K562 (cell line): Measurements from ENCODE around the gene IGSF21. TPM values are rescaled to one million over a fixed set of nuclear protein-coding genes. Genes with fewer than 3 reads are reported as not detected.

Source experiments
- ATAC-seq: fragments of 200-7000 bp; cut with Tn5 transposase; 3 replicates; pipeline ENCODE4 v1.9.1; 2020; ENCODE audit warnings: moderate library complexity
- BruUV-seq: library from RNA; stranded (reverse); fragments of 400-500 nt; replicated peaks from 2 replicates; lab custom pipeline; 2021; lab: Mats Ljungman, UMichigan
- CTCF ChIA-PET: fragments of 300-600 bp; formaldehyde crosslinking; extraction: SDS; loops from one replicate; lab custom pipeline; 2021; ENCODE audit warnings: low intra/inter-chr PET ratio; lab: Yijun Ruan, JAX
- POLR2A ChIA-PET: fragments of 300-600, 350-650 bp; sonication (Branson Sonifier 250); formaldehyde crosslinking; extraction: SDS; loops from one replicate; lab custom pipeline; 2021; ENCODE audit warnings: antibody characterized with exemption, inconsistent platforms; lab: Yijun Ruan, JAX
- DNase-seq, 4 experiments: peaks; one replicate each; pipeline versions ENCODE4 v3.0.0 to v3.0.0-alpha.2; 2011 to 2018; ENCODE audit warnings: low spot score in 3 of 4, mixed read lengths in 3 of 4; ENCODE audit errors: extremely low read depth in 1 of 4
- FAIRE-seq: peaks from 2 replicates; lab custom pipeline; 2011; peaks lifted over from hg19 to GRCh38; lab: Jason Lieb, UNC
- H2AFZ ChIP-seq: 2 replicates; pipeline ENCODE4 v1.6.0; 2011; ENCODE audit warnings: low read depth, low read length, control low read depth, inconsistent platforms
- H3K27ac ChIP-seq: fragments of 200-600 bp; 3 replicates; pipeline ENCODE4 v1.8.0; 2011; ENCODE audit warnings: low read depth, mild to moderate bottlenecking, control low read depth, inconsistent platforms, low read length, moderate library complexity, mixed read lengths; ENCODE audit errors: extremely low read depth
- H3K27me3 ChIP-seq, 2 experiments: fragments of 300-600 bp in 1 of 2; 2 replicates in 1 of 2; 3 replicates in 1 of 2; pipeline versions ENCODE4 v1.6.0 to v1.8.0; 2011; ENCODE audit warnings: inconsistent platforms in 2 of 2, low read length in 2 of 2, mild to moderate bottlenecking in 1 of 2, mixed read lengths in 1 of 2, moderate library complexity in 1 of 2; ENCODE audit not compliant: control insufficient read depth in 2 of 2, insufficient read depth in 2 of 2
- H3K36me3 ChIP-seq: fragments of 300-600 bp; 3 replicates; pipeline ENCODE4 v1.8.0; 2011; ENCODE audit warnings: mild to moderate bottlenecking, low read length, inconsistent platforms; ENCODE audit not compliant: control insufficient read depth, insufficient read depth
- H3K4me1 ChIP-seq, 2 experiments: fragments of 200-600 bp in 1 of 2; replicated peaks in 1 of 2; 2 replicates in 1 of 2; 3 replicates in 1 of 2; pipeline versions ENCODE4 v1.5.1 to v1.8.0; 2011; ENCODE audit warnings: inconsistent platforms in 2 of 2, low read length in 2 of 2, mild to moderate bottlenecking in 1 of 2, mixed read lengths in 1 of 2, moderate library complexity in 1 of 2; ENCODE audit not compliant: control insufficient read depth in 2 of 2, insufficient read depth in 2 of 2
- H3K4me2 ChIP-seq: 2 replicates; pipeline ENCODE4 v1.6.1; 2011; ENCODE audit warnings: low read length, control low read depth, inconsistent platforms, mixed read lengths; ENCODE audit not compliant: insufficient read depth
- H3K4me3 ChIP-seq: fragments of 200-600 bp; sonication (generic), shearing (Covaris generic); 2 replicates; pipeline ENCODE4 v1.5.1; 2016; ENCODE audit warnings: control low read depth, inconsistent platforms
- H3K79me2 ChIP-seq: fragments of 200-600 bp; 3 replicates; pipeline ENCODE4 v1.8.0; 2011; ENCODE audit warnings: low read length, inconsistent platforms; ENCODE audit not compliant: control insufficient read depth, insufficient read depth
- H3K9ac ChIP-seq, 2 experiments: 2 replicates each; pipeline versions ENCODE4 v1.6.0 to v1.6.1; 2011; ENCODE audit warnings: low read depth in 2 of 2, low read length in 2 of 2, control low read depth in 1 of 2, inconsistent platforms in 1 of 2, mild to moderate bottlenecking in 1 of 2, mixed read lengths in 1 of 2; ENCODE audit not compliant: insufficient read depth in 1 of 2
- H3K9me1 ChIP-seq: one replicate; pipeline ENCODE4 v1.6.0; 2011; ENCODE audit warnings: inconsistent platforms, mild to moderate bottlenecking, low read length, moderate library complexity; ENCODE audit not compliant: control insufficient read depth, insufficient read depth
- H3K9me3 ChIP-seq: replicated peaks from 2 replicates; pipeline ENCODE4 v1.5.1; 2011; ENCODE audit warnings: low read depth, low read length, inconsistent platforms; ENCODE audit not compliant: control insufficient read depth, insufficient read depth
- H4K20me1 ChIP-seq: replicated peaks from 2 replicates; pipeline ENCODE4 v1.6.1; 2011; ENCODE audit warnings: low read length, inconsistent platforms, mixed read lengths; ENCODE audit not compliant: control insufficient read depth, insufficient read depth
- ADNP ChIP-seq: fragments of 200-800 bp; sonication (Bioruptor generic); IDR thresholded peaks from 2 replicates; pipeline ENCODE4 v1.6.1; 2016; ENCODE audit warnings: missing genetic modification characterization, missing compliant biosample characterization
- GABPB1 ChIP-seq: sonication (generic); formaldehyde crosslinking; IDR thresholded peaks from 2 replicates; pipeline ENCODE4 v1.8.0; 2022; ENCODE audit warnings: mild to moderate bottlenecking, missing genetic modification reagents
- HDGF ChIP-seq: fragments of 450-650 bp; IDR thresholded peaks from 2 replicates; pipeline ENCODE4 v1.6.1; 2016
- HNRNPL ChIP-seq: fragments of 200-400 bp; formaldehyde crosslinking; IDR thresholded peaks from 2 replicates; pipeline ENCODE4 v1.6.1; 2017; ENCODE audit warnings: low read depth, mild to moderate bottlenecking, low read length
- KAT2B ChIP-seq: IDR thresholded peaks from one replicate; pipeline ENCODE4 v1.6.1; 2012; ENCODE audit warnings: low read depth, mild to moderate bottlenecking, control low read depth, inconsistent platforms, low read length, moderate library complexity
- MAFF ChIP-seq: IDR thresholded peaks from 2 replicates; pipeline ENCODE4 v1.6.1; 2012; ENCODE audit warnings: low read length, improper control_type of control experiment
- NFE2L1 ChIP-seq: fragments of 450-650 bp; IDR thresholded peaks from 2 replicates; pipeline ENCODE4 v1.6.1; 2016; ENCODE audit warnings: missing genetic modification characterization, low read depth, mild to moderate bottlenecking, missing compliant biosample characterization, moderate library complexity, borderline replicate concordance
- NR2C1 ChIP-seq, 2 experiments: fragments of 450-650 bp; IDR thresholded peaks; 2 replicates each; pipeline ENCODE4 v1.6.1; 2017; ENCODE audit warnings: mild to moderate bottlenecking in 2 of 2, antibody characterized with exemption in 1 of 2, inconsistent platforms in 1 of 2, missing compliant biosample characterization in 1 of 2, missing genetic modification characterization in 1 of 2
- RBM17 ChIP-seq: fragments of 200-400 bp; formaldehyde crosslinking; IDR thresholded peaks from 2 replicates; pipeline ENCODE4 v1.6.1; 2017; ENCODE audit warnings: low read depth, mild to moderate bottlenecking, low read length, borderline replicate concordance
- RFX1 ChIP-seq: fragments of 450-650 bp; IDR thresholded peaks from 2 replicates; pipeline ENCODE4 v1.6.1; 2016; ENCODE audit warnings: mild to moderate bottlenecking, moderate library complexity
- SRF ChIP-seq, 2 experiments: fragments of 250-450, 450-650 bp in 1 of 2; sonication (Bioruptor Pico) in 1 of 2; sonication (generic) in 1 of 2; formaldehyde crosslinking; IDR thresholded peaks; 2 replicates each; pipeline versions ENCODE4 v1.5.0 to v1.5.1; 2020 to 2022; ENCODE audit warnings: mild to moderate bottlenecking in 1 of 2, missing genetic modification reagents in 1 of 2
- ZNF24 ChIP-seq: fragments of 450-650 bp; IDR thresholded peaks from 2 replicates; pipeline ENCODE4 v1.6.1; 2016
- ZNF551 ChIP-seq: fragments of 250-450 bp; sonication (Bioruptor Pico); IDR thresholded peaks from 2 replicates; pipeline ENCODE4 v1.5.0; 2021; ENCODE audit warnings: mild to moderate bottlenecking, moderate library complexity
- WGBS: fragments of 100-300 bp; shearing (Covaris generic); methylation state at CpG from one replicate; pipeline ENCODE4 v1.1.6; 2016; ENCODE audit warnings: low coverage, mixed read lengths; ENCODE audit not compliant: insufficient coverage; ENCODE audit errors: missing lambda C conversion rate; 5-methylcytosine and 5-hydroxymethylcytosine counted together
- in situ Hi-C: fragments of 300-500 bp; cut with MboI; formaldehyde crosslinking; loops from 4 replicates; pipeline ENCODE4 v1.15.0; 2018; ENCODE audit warnings: inconsistent platforms, mixed read lengths
- intact Hi-C: fragments of 100-400 bp; cut with micrococcal nuclease; formaldehyde crosslinking; loops from 2 replicates; pipeline ENCODE4 v1.14.2; 2022
- polyA plus RNA-seq, 8 experiments: library from polyadenylated mRNA; depleted of rRNA in 4 of 8; stranded (reverse) in 5 of 8; unstranded in 3 of 8; fragments of >200 nt; fragmentation: Nextera tagmentation in 2 of 8; fragmentation: Illumina TruSeq in 1 of 8; extraction: Ambion mirVana in 2 of 8; extraction: Trizol in 1 of 8; gene quantifications; 2 replicates each; pipeline versions ENCODE4 v1.2.1 to v1.2.3, GENCODE V29; 2011 to 2014; ENCODE audit warnings: inconsistent platforms in 1 of 8, missing spikeins in 1 of 8
- total RNA-seq, 7 experiments: library from RNA; depleted of rRNA in 6 of 7; stranded (reverse); fragments of >200 nt in 6 of 7; fragmentation: Illumina TruSeq in 2 of 7; extraction: Trizol in 2 of 7; gene quantifications; 2 replicates each; pipeline versions ENCODE4 v1.2.1 to v1.2.3, GENCODE V29; 2011 to 2021; ENCODE audit warnings: low replicate concordance in 1 of 7
- TF ChIP-seq, protein P1 (sequence below): sonication (generic); formaldehyde crosslinking; IDR thresholded peaks from 2 replicates; pipeline ENCODE4 v1.8.1; 2023; ENCODE audit warnings: mild to moderate bottlenecking, missing genetic modification reagents, moderate library complexity
- TF ChIP-seq, protein P2 (sequence below): sonication (generic); formaldehyde crosslinking; IDR thresholded peaks from 2 replicates; pipeline ENCODE4 v1.8.0; 2022; ENCODE audit warnings: mild to moderate bottlenecking, missing genetic modification reagents

The IGSF21 gene
- total and polyA plus RNA-seq, 9 of the 15 experiments (the other 6 are each of a cell fraction or from before 2014, with no cell fraction given): not detected

DNA sequence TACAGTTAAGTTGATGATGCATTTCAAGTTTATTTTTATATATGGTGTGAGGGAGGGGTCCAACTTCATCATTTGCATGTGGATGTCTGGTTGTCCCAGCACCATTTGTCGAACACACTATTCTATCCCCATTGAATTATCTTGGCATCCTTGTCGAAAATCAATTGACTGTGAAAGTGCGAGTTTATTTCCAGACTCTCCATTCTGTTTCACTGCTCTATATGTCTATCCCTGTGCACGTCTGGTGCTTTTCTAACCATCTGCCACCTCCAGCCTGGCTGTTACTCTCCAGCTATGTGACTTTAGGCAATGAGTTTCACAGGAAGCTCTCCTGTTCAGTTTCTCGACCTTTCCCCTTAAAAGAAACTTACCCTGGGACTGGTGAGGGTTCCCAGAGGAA lies 236.0 kb downstream of the IGSF21 start:
- no TSS peak for BruUV-seq
- H3K4me1 ChIP-seq: peaks cover 0 to 3% of the 10 kb centered on the region in 2 experiments; a peak in 1 of 5 replicates

More for the DNA sequence above, 236.0 kb downstream of the IGSF21 start:
- Histone ChIP-seq H3K9me1 (no peaks in the 10 kb centered on the region), H3K9ac (no peak overlapping the region), H3K79me2 (no peaks in the 10 kb centered on the region), H3K27ac (no peak overlapping the region), H3K9me3 (no peaks in the 10 kb centered on the region), H3K27me3 (peaks cover 0 to 10% of the 10 kb centered on the region in 2 experiments; a peak in 1 of 5 replicates), H3K36me3 (no peaks in the 10 kb centered on the region), H3K4me2 (no peak overlapping the region), H4K20me1 (peaks cover 3% of the 10 kb centered on the region; the same call in 1 of the 2 replicates), H3K4me3 (no peak overlapping the region), H2AFZ (no peak overlapping the region)
- ATAC-seq: no peak
- POLR2A ChIA-PET: no interaction called here
- no peak for FAIRE-seq
- TF ChIP-seq NFE2L1 (no peak), HDGF (no peak), ZNF24 (no peak), ZNF551 (CRISPR knock-in tag) (no peak), RFX1 (no peak), HNRNPL (no peak), ADNP (tag) (no peak), RBM17 (no peak), MAFF (no peak), NR2C1 (IDR thresholded peaks at IDR 0.05) (no peak), NR2C1 (tag; IDR thresholded peaks at IDR 0.05) (no peak), SRF (CRISPR knock-in tag; IDR thresholded peaks at IDR 0.05) (no peak), GABPB1 (CRISPR knock-in tag) (no peak), KAT2B (no peak)
- TF ChIP-seq, protein P1, sequence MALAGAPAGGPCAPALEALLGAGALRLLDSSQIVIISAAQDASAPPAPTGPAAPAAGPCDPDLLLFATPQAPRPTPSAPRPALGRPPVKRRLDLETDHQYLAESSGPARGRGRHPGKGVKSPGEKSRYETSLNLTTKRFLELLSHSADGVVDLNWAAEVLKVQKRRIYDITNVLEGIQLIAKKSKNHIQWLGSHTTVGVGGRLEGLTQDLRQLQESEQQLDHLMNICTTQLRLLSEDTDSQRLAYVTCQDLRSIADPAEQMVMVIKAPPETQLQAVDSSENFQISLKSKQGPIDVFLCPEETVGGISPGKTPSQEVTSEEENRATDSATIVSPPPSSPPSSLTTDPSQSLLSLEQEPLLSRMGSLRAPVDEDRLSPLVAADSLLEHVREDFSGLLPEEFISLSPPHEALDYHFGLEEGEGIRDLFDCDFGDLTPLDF: no peak
- TF ChIP-seq, protein P2, sequence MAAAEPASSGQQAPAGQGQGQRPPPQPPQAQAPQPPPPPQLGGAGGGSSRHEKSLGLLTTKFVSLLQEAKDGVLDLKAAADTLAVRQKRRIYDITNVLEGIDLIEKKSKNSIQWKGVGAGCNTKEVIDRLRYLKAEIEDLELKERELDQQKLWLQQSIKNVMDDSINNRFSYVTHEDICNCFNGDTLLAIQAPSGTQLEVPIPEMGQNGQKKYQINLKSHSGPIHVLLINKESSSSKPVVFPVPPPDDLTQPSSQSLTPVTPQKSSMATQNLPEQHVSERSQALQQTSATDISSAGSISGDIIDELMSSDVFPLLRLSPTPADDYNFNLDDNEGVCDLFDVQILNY (CRISPR knock-in tag): no peak
- in situ Hi-C loops: no loop called here
- whole genome bisulfite sequencing: 0% methylated on average over 5 of the region's 5 CpGs
- DNase-seq: no peak
- intact Hi-C loops: no loop called here
- CTCF ChIA-PET: no interaction called here
